Activated B cell treated with CpG ODN at 0.5 μM for 24 hours (primary cell): ENCODE data around the gene P4HA1. TPM values are rescaled to one million over a fixed set of nuclear protein-coding genes. Genes with fewer than 3 reads are reported as not detected.

Experiments
- total RNA-seq: library from RNA; stranded (reverse); gene quantifications from 2 replicates; pipeline ENCODE4 v1.2.3, GENCODE V29; 2022

P4HA1 gene
- total RNA-seq, 1 donor from 2014 or later, result 19.8 TPM

Other genes with a start within 250 kb of the P4HA1 start
- gene OIT3, start 203.1 kb downstream of the P4HA1 start, total RNA-seq, result 0.17 TPM in 1 of 2 replicates, not detected in the other
- not detected in 2 replicates for gene PLA2G12B, start 142.1 kb downstream of the P4HA1 start, total RNA-seq
- gene NUDT13, start 13.6 kb upstream of the P4HA1 start, total RNA-seq, result 3.5 and 4.6 TPM in 2 replicates
- 31.8 and 35.0 TPM in 2 replicates for gene ECD, start 71.1 kb upstream of the P4HA1 start, total RNA-seq
- 11.4 and 16.0 TPM in 2 replicates for gene FAM149B1, start 71.3 kb upstream of the P4HA1 start, total RNA-seq
- 22.8 and 24.4 TPM in 2 replicates for gene DNAJC9, start 150.4 kb upstream of the P4HA1 start, total RNA-seq
- 85.9 and 88.5 TPM in 2 replicates for gene MRPS16, start 155.8 kb upstream of the P4HA1 start, total RNA-seq